WTC11 (cell line): ENCODE measurements around the gene PCBP3. TPM values are rescaled to one million over a fixed set of nuclear protein-coding genes. Genes with fewer than 3 reads are reported as not detected.

Experiments
- ATAC-seq: fragments of 200-7000 bp; cut with Tn5 transposase; 2 replicates; pipeline ENCODE4 v1.10.0; 2021; ENCODE audit warnings: mild to moderate bottlenecking, moderate library complexity
- CTCF ChIA-PET: fragments of 300-600 bp; sonication (Branson Sonifier 250); formaldehyde crosslinking; loops from one replicate; lab custom pipeline; 2021; ENCODE audit warnings: antibody characterized with exemption; lab: Charles Lee
- POLR2A ChIA-PET: fragments of 350-600 bp; sonication (Branson Sonifier 250); formaldehyde crosslinking; loops from one replicate; lab custom pipeline; 2021; ENCODE audit warnings: antibody characterized with exemption; lab: Charles Lee
- DNase-seq: peaks from one replicate; pipeline ENCODE4 v3.0.0; 2021; ENCODE audit warnings: low spot score
- H3K27ac Mint-ChIP-seq: 2 replicates; pipeline ENCODE4 v1.8.0; 2021; ENCODE audit warnings: mixed read lengths
- H3K27me3 Mint-ChIP-seq: 2 replicates; pipeline ENCODE4 v1.8.0; 2021; ENCODE audit warnings: low read depth, mild to moderate bottlenecking, moderate library complexity, mixed read lengths
- H3K36me3 Mint-ChIP-seq: 2 replicates; pipeline ENCODE4 v1.8.0; 2021; ENCODE audit warnings: mixed read lengths
- H3K4me1 Mint-ChIP-seq: 2 replicates; pipeline ENCODE4 v1.8.0; 2022; ENCODE audit warnings: mixed read lengths
- H3K4me3 Mint-ChIP-seq: 2 replicates; pipeline ENCODE4 v1.8.0; 2021; ENCODE audit warnings: mild to moderate bottlenecking, moderate library complexity, mixed read lengths
- H3K9me3 Mint-ChIP-seq: 2 replicates; pipeline ENCODE4 v1.8.0; 2021; ENCODE audit warnings: mixed read lengths
- ELF4 ChIP-seq: sonication (generic); formaldehyde crosslinking; IDR thresholded peaks from 2 replicates; pipeline ENCODE4 v1.8.1; 2022; ENCODE audit warnings: low read depth, mild to moderate bottlenecking, moderate library complexity, missing genetic modification reagents
- EMX1 ChIP-seq: fragments of 250-450 bp; sonication (Bioruptor Pico); IDR thresholded peaks from 2 replicates; pipeline ENCODE4 v1.8.0; 2021; ENCODE audit warnings: mild to moderate bottlenecking
- FOXJ3 ChIP-seq: sonication (generic); formaldehyde crosslinking; IDR thresholded peaks from 2 replicates; pipeline ENCODE4 v1.9.0; 2021; ENCODE audit warnings: missing genetic modification reagents, mild to moderate bottlenecking, borderline replicate concordance
- JUN ChIP-seq: sonication (generic); formaldehyde crosslinking; IDR thresholded peaks from 2 replicates; pipeline ENCODE4 v1.8.0; 2023; ENCODE audit warnings: mild to moderate bottlenecking, missing genetic modification reagents
- MXD4 ChIP-seq: fragments of 250-450 bp; sonication (Bioruptor Pico); IDR thresholded peaks from 2 replicates; pipeline ENCODE4 v1.8.0; 2021; ENCODE audit warnings: mild to moderate bottlenecking, moderate library complexity, borderline replicate concordance
- NFE2L1 ChIP-seq: sonication (generic); formaldehyde crosslinking; IDR thresholded peaks from 2 replicates; pipeline ENCODE4 v1.8.1; 2023; ENCODE audit warnings: missing genetic modification reagents
- RORB ChIP-seq: fragments of 250-450 bp; sonication (Bioruptor Pico); IDR thresholded peaks from 2 replicates; pipeline ENCODE4 v1.9.0; 2021; ENCODE audit warnings: mild to moderate bottlenecking
- TEAD1 ChIP-seq: sonication (generic); formaldehyde crosslinking; IDR thresholded peaks from 2 replicates; pipeline ENCODE4 v1.8.0; 2022; ENCODE audit warnings: mild to moderate bottlenecking, missing genetic modification reagents
- ZNF232 ChIP-seq: sonication (generic); formaldehyde crosslinking; IDR thresholded peaks from 2 replicates; pipeline ENCODE4 v1.8.0; 2022; ENCODE audit warnings: mild to moderate bottlenecking, missing genetic modification reagents
- total RNA-seq: library from RNA; stranded (reverse); gene quantifications from 3 replicates; pipeline ENCODE4 v1.2.3, GENCODE V29; 2021
- TF ChIP-seq, protein P1 (sequence below): sonication (generic); formaldehyde crosslinking; IDR thresholded peaks from 2 replicates; pipeline ENCODE4 v1.8.1; 2022; ENCODE audit warnings: mild to moderate bottlenecking, missing genetic modification reagents, moderate library complexity, borderline replicate concordance
- TF ChIP-seq, protein P2 (sequence below): sonication (generic); formaldehyde crosslinking; IDR thresholded peaks from 2 replicates; pipeline ENCODE4 v1.8.0; 2022; ENCODE audit warnings: mild to moderate bottlenecking, missing genetic modification reagents
- TF ChIP-seq, protein P3 (sequence below): sonication (generic); formaldehyde crosslinking; IDR thresholded peaks from 2 replicates; pipeline ENCODE4 v1.8.0; 2022; ENCODE audit warnings: missing genetic modification reagents
- TF ChIP-seq, protein P4 (sequence below): fragments of 250-450 bp; sonication (Bioruptor Pico); IDR thresholded peaks from 2 replicates; pipeline ENCODE4 v1.9.0; 2021; ENCODE audit warnings: mild to moderate bottlenecking
- TF ChIP-seq, protein P5 (sequence below): sonication (generic); formaldehyde crosslinking; conservative IDR thresholded peaks from 2 replicates; pipeline ENCODE4 v1.8.1; 2022; ENCODE audit warnings: mild to moderate bottlenecking, missing genetic modification reagents
- TF ChIP-seq, protein P6 (sequence below): sonication (generic); formaldehyde crosslinking; IDR thresholded peaks from 2 replicates; pipeline ENCODE4 v1.8.1; 2023; ENCODE audit warnings: mild to moderate bottlenecking, missing genetic modification reagents
- TF ChIP-seq, protein P7 (sequence below): sonication (generic); formaldehyde crosslinking; IDR thresholded peaks from 2 replicates; pipeline ENCODE4 v1.8.1; 2023; ENCODE audit warnings: mild to moderate bottlenecking, missing genetic modification reagents, borderline replicate concordance
- TF ChIP-seq, protein P8 (sequence below): sonication (generic); formaldehyde crosslinking; IDR thresholded peaks from 2 replicates; pipeline ENCODE4 v1.8.1; 2023; ENCODE audit warnings: mild to moderate bottlenecking, missing genetic modification reagents
- TF ChIP-seq, protein P9 (sequence below): sonication (generic); formaldehyde crosslinking; IDR thresholded peaks from 2 replicates; pipeline ENCODE4 v1.8.0; 2022; ENCODE audit warnings: mild to moderate bottlenecking, missing genetic modification reagents

The PCBP3 gene
- total RNA-seq, 1 experiment from 2014 or later: 8.5 TPM

DNA sequence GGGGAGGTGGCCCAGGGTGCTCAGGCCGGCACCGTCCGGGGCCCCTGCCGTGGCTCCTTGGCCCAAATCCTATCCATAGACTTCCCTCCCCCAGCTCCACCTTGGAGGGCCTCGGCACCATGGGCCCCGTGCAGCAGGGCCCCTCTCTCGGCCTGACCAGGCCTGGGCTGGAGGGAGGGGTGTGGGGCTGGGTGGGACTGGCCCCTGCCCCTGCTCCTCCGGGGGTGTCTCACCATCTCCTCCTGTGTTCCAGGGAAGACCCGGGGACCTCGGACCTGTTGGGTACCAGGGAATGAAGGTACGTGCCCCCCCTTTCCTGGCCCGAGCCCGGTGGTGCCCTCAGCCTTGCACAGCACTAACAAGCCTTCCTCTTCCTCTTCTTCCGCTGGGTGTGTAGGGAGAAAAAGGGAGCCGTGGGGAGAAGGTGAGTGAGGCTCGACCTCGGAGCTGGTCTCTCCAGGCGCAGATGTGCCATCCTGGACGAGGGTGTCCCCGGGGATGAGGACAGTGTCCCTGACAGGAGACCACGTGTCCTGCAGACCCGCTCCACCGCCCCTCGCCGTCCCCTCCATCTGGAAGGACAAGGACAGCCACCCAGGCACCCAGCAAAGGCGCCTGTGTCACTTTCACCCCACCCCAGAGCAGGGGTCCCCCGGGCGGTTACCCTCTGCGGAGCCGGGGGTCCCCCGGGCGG lies 346.0 kb downstream of the PCBP3 start:
- TF ChIP-seq, protein P1, sequence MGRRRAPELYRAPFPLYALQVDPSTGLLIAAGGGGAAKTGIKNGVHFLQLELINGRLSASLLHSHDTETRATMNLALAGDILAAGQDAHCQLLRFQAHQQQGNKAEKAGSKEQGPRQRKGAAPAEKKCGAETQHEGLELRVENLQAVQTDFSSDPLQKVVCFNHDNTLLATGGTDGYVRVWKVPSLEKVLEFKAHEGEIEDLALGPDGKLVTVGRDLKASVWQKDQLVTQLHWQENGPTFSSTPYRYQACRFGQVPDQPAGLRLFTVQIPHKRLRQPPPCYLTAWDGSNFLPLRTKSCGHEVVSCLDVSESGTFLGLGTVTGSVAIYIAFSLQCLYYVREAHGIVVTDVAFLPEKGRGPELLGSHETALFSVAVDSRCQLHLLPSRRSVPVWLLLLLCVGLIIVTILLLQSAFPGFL: no peak
- TF ChIP-seq, protein P2, sequence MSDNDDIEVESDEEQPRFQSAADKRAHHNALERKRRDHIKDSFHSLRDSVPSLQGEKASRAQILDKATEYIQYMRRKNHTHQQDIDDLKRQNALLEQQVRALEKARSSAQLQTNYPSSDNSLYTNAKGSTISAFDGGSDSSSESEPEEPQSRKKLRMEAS (CRISPR knock-in tag): no peak
- TF ChIP-seq FOXJ3 (CRISPR knock-in tag): no peak
- TF ChIP-seq, protein P3, sequence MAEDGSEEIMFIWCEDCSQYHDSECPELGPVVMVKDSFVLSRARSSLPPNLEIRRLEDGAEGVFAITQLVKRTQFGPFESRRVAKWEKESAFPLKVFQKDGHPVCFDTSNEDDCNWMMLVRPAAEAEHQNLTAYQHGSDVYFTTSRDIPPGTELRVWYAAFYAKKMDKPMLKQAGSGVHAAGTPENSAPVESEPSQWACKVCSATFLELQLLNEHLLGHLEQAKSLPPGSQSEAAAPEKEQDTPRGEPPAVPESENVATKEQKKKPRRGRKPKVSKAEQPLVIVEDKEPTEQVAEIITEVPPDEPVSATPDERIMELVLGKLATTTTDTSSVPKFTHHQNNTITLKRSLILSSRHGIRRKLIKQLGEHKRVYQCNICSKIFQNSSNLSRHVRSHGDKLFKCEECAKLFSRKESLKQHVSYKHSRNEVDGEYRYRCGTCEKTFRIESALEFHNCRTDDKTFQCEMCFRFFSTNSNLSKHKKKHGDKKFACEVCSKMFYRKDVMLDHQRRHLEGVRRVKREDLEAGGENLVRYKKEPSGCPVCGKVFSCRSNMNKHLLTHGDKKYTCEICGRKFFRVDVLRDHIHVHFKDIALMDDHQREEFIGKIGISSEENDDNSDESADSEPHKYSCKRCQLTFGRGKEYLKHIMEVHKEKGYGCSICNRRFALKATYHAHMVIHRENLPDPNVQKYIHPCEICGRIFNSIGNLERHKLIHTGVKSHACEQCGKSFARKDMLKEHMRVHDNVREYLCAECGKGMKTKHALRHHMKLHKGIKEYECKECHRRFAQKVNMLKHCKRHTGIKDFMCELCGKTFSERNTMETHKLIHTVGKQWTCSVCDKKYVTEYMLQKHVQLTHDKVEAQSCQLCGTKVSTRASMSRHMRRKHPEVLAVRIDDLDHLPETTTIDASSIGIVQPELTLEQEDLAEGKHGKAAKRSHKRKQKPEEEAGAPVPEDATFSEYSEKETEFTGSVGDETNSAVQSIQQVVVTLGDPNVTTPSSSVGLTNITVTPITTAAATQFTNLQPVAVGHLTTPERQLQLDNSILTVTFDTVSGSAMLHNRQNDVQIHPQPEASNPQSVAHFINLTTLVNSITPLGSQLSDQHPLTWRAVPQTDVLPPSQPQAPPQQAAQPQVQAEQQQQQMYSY (CRISPR knock-in tag): no peak
- TF ChIP-seq, protein P4, sequence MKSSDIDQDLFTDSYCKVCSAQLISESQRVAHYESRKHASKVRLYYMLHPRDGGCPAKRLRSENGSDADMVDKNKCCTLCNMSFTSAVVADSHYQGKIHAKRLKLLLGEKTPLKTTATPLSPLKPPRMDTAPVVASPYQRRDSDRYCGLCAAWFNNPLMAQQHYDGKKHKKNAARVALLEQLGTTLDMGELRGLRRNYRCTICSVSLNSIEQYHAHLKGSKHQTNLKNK (CRISPR knock-in tag): no peak
- TF ChIP-seq ELF4 (CRISPR knock-in tag): no peak
- no peak for TF ChIP-seq EMX1 (CRISPR knock-in tag)
- TF ChIP-seq, protein P5, sequence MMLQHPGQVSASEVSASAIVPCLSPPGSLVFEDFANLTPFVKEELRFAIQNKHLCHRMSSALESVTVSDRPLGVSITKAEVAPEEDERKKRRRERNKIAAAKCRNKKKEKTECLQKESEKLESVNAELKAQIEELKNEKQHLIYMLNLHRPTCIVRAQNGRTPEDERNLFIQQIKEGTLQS: no peak
- TF ChIP-seq, protein P6, sequence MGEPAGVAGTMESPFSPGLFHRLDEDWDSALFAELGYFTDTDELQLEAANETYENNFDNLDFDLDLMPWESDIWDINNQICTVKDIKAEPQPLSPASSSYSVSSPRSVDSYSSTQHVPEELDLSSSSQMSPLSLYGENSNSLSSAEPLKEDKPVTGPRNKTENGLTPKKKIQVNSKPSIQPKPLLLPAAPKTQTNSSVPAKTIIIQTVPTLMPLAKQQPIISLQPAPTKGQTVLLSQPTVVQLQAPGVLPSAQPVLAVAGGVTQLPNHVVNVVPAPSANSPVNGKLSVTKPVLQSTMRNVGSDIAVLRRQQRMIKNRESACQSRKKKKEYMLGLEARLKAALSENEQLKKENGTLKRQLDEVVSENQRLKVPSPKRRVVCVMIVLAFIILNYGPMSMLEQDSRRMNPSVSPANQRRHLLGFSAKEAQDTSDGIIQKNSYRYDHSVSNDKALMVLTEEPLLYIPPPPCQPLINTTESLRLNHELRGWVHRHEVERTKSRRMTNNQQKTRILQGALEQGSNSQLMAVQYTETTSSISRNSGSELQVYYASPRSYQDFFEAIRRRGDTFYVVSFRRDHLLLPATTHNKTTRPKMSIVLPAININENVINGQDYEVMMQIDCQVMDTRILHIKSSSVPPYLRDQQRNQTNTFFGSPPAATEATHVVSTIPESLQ (CRISPR knock-in tag): no peak
- TF ChIP-seq MXD4 (CRISPR knock-in tag): no peak
- TF ChIP-seq, protein P7, sequence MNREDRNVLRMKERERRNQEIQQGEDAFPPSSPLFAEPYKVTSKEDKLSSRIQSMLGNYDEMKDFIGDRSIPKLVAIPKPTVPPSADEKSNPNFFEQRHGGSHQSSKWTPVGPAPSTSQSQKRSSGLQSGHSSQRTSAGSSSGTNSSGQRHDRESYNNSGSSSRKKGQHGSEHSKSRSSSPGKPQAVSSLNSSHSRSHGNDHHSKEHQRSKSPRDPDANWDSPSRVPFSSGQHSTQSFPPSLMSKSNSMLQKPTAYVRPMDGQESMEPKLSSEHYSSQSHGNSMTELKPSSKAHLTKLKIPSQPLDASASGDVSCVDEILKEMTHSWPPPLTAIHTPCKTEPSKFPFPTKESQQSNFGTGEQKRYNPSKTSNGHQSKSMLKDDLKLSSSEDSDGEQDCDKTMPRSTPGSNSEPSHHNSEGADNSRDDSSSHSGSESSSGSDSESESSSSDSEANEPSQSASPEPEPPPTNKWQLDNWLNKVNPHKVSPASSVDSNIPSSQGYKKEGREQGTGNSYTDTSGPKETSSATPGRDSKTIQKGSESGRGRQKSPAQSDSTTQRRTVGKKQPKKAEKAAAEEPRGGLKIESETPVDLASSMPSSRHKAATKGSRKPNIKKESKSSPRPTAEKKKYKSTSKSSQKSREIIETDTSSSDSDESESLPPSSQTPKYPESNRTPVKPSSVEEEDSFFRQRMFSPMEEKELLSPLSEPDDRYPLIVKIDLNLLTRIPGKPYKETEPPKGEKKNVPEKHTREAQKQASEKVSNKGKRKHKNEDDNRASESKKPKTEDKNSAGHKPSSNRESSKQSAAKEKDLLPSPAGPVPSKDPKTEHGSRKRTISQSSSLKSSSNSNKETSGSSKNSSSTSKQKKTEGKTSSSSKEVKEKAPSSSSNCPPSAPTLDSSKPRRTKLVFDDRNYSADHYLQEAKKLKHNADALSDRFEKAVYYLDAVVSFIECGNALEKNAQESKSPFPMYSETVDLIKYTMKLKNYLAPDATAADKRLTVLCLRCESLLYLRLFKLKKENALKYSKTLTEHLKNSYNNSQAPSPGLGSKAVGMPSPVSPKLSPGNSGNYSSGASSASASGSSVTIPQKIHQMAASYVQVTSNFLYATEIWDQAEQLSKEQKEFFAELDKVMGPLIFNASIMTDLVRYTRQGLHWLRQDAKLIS (CRISPR knock-in tag): no peak
- TF ChIP-seq ZNF232 (CRISPR knock-in tag): no peak
- TF ChIP-seq JUN (CRISPR knock-in tag): no peak
- TF ChIP-seq, protein P8, sequence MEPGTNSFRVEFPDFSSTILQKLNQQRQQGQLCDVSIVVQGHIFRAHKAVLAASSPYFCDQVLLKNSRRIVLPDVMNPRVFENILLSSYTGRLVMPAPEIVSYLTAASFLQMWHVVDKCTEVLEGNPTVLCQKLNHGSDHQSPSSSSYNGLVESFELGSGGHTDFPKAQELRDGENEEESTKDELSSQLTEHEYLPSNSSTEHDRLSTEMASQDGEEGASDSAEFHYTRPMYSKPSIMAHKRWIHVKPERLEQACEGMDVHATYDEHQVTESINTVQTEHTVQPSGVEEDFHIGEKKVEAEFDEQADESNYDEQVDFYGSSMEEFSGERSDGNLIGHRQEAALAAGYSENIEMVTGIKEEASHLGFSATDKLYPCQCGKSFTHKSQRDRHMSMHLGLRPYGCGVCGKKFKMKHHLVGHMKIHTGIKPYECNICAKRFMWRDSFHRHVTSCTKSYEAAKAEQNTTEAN (CRISPR knock-in tag): no peak
- TF ChIP-seq RORB (CRISPR knock-in tag): no peak
- TF ChIP-seq NFE2L1: no peak
- TF ChIP-seq, protein P9, sequence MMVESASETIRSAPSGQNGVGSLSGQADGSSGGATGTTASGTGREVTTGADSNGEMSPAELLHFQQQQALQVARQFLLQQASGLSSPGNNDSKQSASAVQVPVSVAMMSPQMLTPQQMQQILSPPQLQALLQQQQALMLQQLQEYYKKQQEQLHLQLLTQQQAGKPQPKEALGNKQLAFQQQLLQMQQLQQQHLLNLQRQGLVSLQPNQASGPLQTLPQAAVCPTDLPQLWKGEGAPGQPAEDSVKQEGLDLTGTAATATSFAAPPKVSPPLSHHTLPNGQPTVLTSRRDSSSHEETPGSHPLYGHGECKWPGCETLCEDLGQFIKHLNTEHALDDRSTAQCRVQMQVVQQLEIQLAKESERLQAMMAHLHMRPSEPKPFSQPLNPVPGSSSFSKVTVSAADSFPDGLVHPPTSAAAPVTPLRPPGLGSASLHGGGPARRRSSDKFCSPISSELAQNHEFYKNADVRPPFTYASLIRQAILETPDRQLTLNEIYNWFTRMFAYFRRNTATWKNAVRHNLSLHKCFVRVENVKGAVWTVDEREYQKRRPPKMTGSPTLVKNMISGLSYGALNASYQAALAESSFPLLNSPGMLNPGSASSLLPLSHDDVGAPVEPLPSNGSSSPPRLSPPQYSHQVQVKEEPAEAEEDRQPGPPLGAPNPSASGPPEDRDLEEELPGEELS: no peak
- no peak for TF ChIP-seq TEAD1 (CRISPR knock-in tag)
- Mint-ChIP-seq H3K27ac (no peak overlapping the region), H3K36me3 (peaks cover 19% of the 10 kb centered on the region), H3K4me3 (no peak overlapping the region), H3K4me1 (no peaks in the 10 kb centered on the region; the same call in 1 of the 2 replicates), H3K9me3 (no peaks in the 10 kb centered on the region), H3K27me3 (no peaks in the 10 kb centered on the region)
- ChIA-PET POLR2A (no interaction called here), CTCF (no interaction called here)
- ATAC-seq: no peak
- peak; percentile 7 for DNase-seq
